Caco-2 (cell line): ENCODE results near the gene BCAM. TPM values are rescaled to one million over a fixed set of nuclear protein-coding genes. Genes with fewer than 3 reads are reported as not detected.

ENCODE experiments used
- BruUV-seq: library from RNA; stranded (reverse); fragments of 400-500 nt; replicated peaks from 2 replicates; lab custom pipeline; 2021; lab: Mats Ljungman, UMichigan
- CTCF ChIA-PET: fragments of 300-600 bp; sonication (Branson Sonifier 250); formaldehyde crosslinking; loops from one replicate; lab custom pipeline; 2022; ENCODE audit warnings: antibody characterized with exemption; lab: Charles Lee
- POLR2A ChIA-PET: fragments of 300-600 bp; sonication (Branson Sonifier 250); formaldehyde crosslinking; loops from one replicate; lab custom pipeline; 2022; ENCODE audit warnings: antibody characterized with exemption; lab: Charles Lee
- DNase-seq, 2 experiments: peaks; one replicate each; pipeline versions ENCODE4 v3.0.0 to v3.0.0-alpha.2; 2020 to 2022
- H3K27me3 ChIP-seq: replicated peaks from 2 replicates; pipeline ENCODE4 v1.6.0; 2011; ENCODE audit warnings: low read length; ENCODE audit not compliant: control insufficient read depth, insufficient read depth
- H3K36me3 ChIP-seq: 2 replicates; pipeline ENCODE4 v1.5.1; 2011; ENCODE audit warnings: low read length; ENCODE audit not compliant: control insufficient read depth, insufficient read depth
- H3K4me1 ChIP-seq: fragments of 250-450 bp; sonication (Bioruptor Pico); 2 replicates; pipeline ENCODE4 v1.5.1; 2020; ENCODE audit warnings: mild to moderate bottlenecking
- H3K4me3 ChIP-seq: 2 replicates; pipeline ENCODE4 v1.5.1; 2011; ENCODE audit warnings: low read depth, mild to moderate bottlenecking, control low read depth, low read length
- H3K9me3 ChIP-seq: fragments of 250-450 bp; sonication (Bioruptor Pico); 2 replicates; pipeline ENCODE4 v1.5.1; 2020; ENCODE audit warnings: mild to moderate bottlenecking, moderate library complexity
- H3K27ac Mint-ChIP-seq: one replicate; pipeline ENCODE4 v1.8.0; 2022; ENCODE audit warnings: mixed read lengths; ENCODE audit not compliant: unreplicated experiment
- H3K27me3 Mint-ChIP-seq: one replicate; pipeline ENCODE4 v1.8.0; 2022; ENCODE audit warnings: mixed read lengths; ENCODE audit not compliant: insufficient read depth, unreplicated experiment
- H3K36me3 Mint-ChIP-seq: one replicate; pipeline ENCODE4 v1.8.0; 2022; ENCODE audit warnings: mild to moderate bottlenecking, mixed read lengths; ENCODE audit not compliant: insufficient read depth, unreplicated experiment
- H3K4me1 Mint-ChIP-seq: one replicate; pipeline ENCODE4 v1.8.0; 2022; ENCODE audit warnings: low read depth, mixed read lengths; ENCODE audit not compliant: unreplicated experiment
- H3K4me3 Mint-ChIP-seq: one replicate; pipeline ENCODE4 v1.8.0; 2022; ENCODE audit warnings: mild to moderate bottlenecking, moderate library complexity, mixed read lengths; ENCODE audit not compliant: unreplicated experiment
- H3K9me3 Mint-ChIP-seq: one replicate; pipeline ENCODE4 v1.8.0; 2022; ENCODE audit warnings: mixed read lengths; ENCODE audit not compliant: unreplicated experiment
- CTCF ChIP-seq, 2 experiments: fragments of 200-600 bp in 1 of 2; IDR thresholded peaks; 1 replicate in 1 of 2; 2 replicates in 1 of 2; pipeline versions ENCODE4 v1.5.1 to v1.8.0; 2011 to 2022; ENCODE audit warnings: antibody characterized with exemption in 1 of 2, control low read depth in 1 of 2, inconsistent platforms in 1 of 2, low read depth in 1 of 2, low read length in 1 of 2, mild to moderate bottlenecking in 1 of 2, moderate library complexity in 1 of 2; ENCODE audit not compliant: insufficient read depth in 1 of 2, severe bottlenecking in 1 of 2, unreplicated experiment in 1 of 2
- intact Hi-C: fragments of 100-400 bp; cut with micrococcal nuclease; formaldehyde crosslinking; loops from one replicate; pipeline ENCODE4 v1.10.0; 2022; ENCODE audit not compliant: unreplicated experiment
- total RNA-seq: library from RNA; stranded (reverse); gene quantifications from 2 replicates; pipeline ENCODE4 v1.2.3, GENCODE V29; 2022

The BCAM gene
- total RNA-seq, 1 experiment from 2014 or later, result 244 TPM

DNA sequence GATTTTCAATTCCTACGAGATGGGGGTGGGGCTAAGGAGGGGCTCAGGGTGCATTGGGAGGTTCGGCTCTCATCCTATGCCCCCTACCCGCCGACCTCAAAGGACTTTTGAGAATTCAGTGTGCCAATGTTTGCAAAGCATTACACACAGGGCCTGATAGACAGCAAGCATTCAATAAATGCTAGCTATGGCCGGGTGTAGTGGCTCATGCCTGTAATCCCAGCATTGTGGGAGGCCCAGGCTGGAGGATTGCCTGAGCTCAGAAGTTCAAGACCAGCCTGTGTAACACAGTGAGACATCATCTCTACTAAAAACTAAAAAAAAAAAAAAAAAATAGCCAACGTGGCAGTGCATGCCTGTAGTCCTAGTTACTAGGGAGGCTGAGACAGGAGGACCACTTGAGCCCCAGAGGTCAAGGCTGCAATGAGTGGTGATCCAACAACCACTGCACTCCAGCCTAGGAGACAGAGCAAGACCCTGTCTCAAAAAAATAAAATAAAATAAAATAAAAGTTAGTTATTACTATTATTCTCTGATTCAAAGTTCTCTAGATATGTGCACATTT is 33.1 kb upstream of the BCAM start:
- H3K27me3 ChIP-seq, result no peaks in the 10 kb centered on the region
- H3K9me3 ChIP-seq, result no peaks in the 10 kb centered on the region
- no peaks in the 10 kb centered on the region for H3K27me3 Mint-ChIP-seq
- no peaks in the 10 kb centered on the region for H3K36me3 ChIP-seq
- ChIA-PET POLR2A (no interaction called here), CTCF (interaction anchor here (0.6 to 1.0 kb wide), 2 partner anchors 32 to 50 kb away, joined by 3 to 7 read pairs; no protein-coding TSS in a partner anchor)
- BruUV-seq, result no TSS peak
- TF ChIP-seq CTCF (IDR thresholded peaks at IDR 0.05; ENCODE audit: insufficient read depth in 1 of 2, low read depth in 1 of 2, low read length in 1 of 2, severe bottlenecking in 1 of 2, unreplicated experiment in 1 of 2), result no peak
- no peaks in the 10 kb centered on the region for H3K9me3 Mint-ChIP-seq
- H3K4me3 Mint-ChIP-seq, result peak overlapping the region; percentile 73
- H3K27ac Mint-ChIP-seq, result peak overlapping the region; percentile 91
- no peak overlapping the region for H3K4me3 ChIP-seq
- peaks cover 5% of the 10 kb centered on the region for H3K4me1 Mint-ChIP-seq
- intact Hi-C loops, result loop anchor here (2.0 kb wide), 2 partner anchors 33 to 69 kb away; partner anchors contain the start of gene BCAM
- peaks cover 18% of the 10 kb centered on the region for H3K36me3 Mint-ChIP-seq
- DNase-seq, result no peak
- peaks cover 15% of the 10 kb centered on the region for H3K4me1 ChIP-seq

GRCh38 chr19:44776402-44777096 is 32.4 kb upstream of the BCAM start:
- no peaks in the 10 kb centered on the region for H3K9me3 Mint-ChIP-seq
- H3K27me3 ChIP-seq, result no peaks in the 10 kb centered on the region
- DNase-seq, result peak; percentile 78 to 94

More at GRCh38 chr19:44776402-44777096, 32.4 kb upstream of the BCAM start:
- Mint-ChIP-seq H3K27me3 (no peaks in the 10 kb centered on the region), H3K36me3 (peaks cover 18% of the 10 kb centered on the region), H3K27ac (peak overlapping the region; percentile 91), H3K4me1 (peaks cover 5% of the 10 kb centered on the region), H3K4me3 (peak overlapping the region; percentile 73)
- H3K36me3 ChIP-seq, result no peaks in the 10 kb centered on the region
- POLR2A ChIA-PET, result interaction anchor here (0.5 to 0.6 kb wide), 2 partner anchors 69 to 82 kb away, joined by 3 to 7 read pairs; no protein-coding TSS in a partner anchor
- peak overlapping the region; percentile 10 for H3K4me3 ChIP-seq
- no peaks in the 10 kb centered on the region for H3K9me3 ChIP-seq
- TF ChIP-seq CTCF (IDR thresholded peaks at IDR 0.05; ENCODE audit: insufficient read depth in 1 of 2, low read depth in 1 of 2, low read length in 1 of 2, severe bottlenecking in 1 of 2, unreplicated experiment in 1 of 2), result no peak
- CTCF ChIA-PET, result interaction anchor here (0.6 to 2.5 kb wide), 4 partner anchors 31 to 206 kb away, joined by 3 to 15 read pairs (median 4); partner anchors contain the start of gene NECTIN2
- intact Hi-C loops, result loop anchor here (2.0 kb wide), 2 partner anchors 32 to 68 kb away; partner anchors contain the start of gene BCAM
- BruUV-seq, result no TSS peak
- H3K4me1 ChIP-seq, result peaks cover 15% of the 10 kb centered on the region
